Panc1 (cell line): Measurements from ENCODE around the gene TBC1D9B. TPM values are rescaled to one million over a fixed set of nuclear protein-coding genes. Genes with fewer than 3 reads are reported as not detected.
A peak's percentile ranks its signal among the peaks of the same experiment; 100 is the strongest.

Experiments used
- ATAC-seq: fragments of 200-7000 bp; cut with Tn5 transposase; 2 replicates; pipeline ENCODE4 v1.9.1; 2020; ENCODE audit warnings: mild to moderate bottlenecking, moderate library complexity
- BruUV-seq: library from RNA; stranded (reverse); fragments of 400-500 nt; replicated peaks from 2 replicates; lab custom pipeline; 2021; lab: Mats Ljungman, UMichigan
- CTCF ChIA-PET: fragments of 300-600 bp; sonication (Branson Sonifier 250); formaldehyde crosslinking; loops from one replicate; lab custom pipeline; 2022; ENCODE audit warnings: antibody characterized with exemption; lab: Charles Lee
- POLR2A ChIA-PET: fragments of 300-600 bp; sonication (Branson Sonifier 250); formaldehyde crosslinking; loops from one replicate; lab custom pipeline; 2022; ENCODE audit warnings: antibody characterized with exemption; lab: Charles Lee
- DNase-seq: peaks from one replicate; pipeline ENCODE4 v3.0.0-alpha.2; 2010; ENCODE audit warnings: low read depth, low spot score
- H3K27ac ChIP-seq: 2 replicates; pipeline ENCODE4 v1.5.1; 2011; ENCODE audit warnings: mild to moderate bottlenecking, low read length, inconsistent platforms
- H3K27me3 ChIP-seq: fragments of 200-500 bp; sonication (Bioruptor generic); 2 replicates; pipeline ENCODE4 v1.6.0; 2014; ENCODE audit warnings: low read length, inconsistent platforms; ENCODE audit not compliant: control insufficient read depth, insufficient read depth
- H3K36me3 ChIP-seq: fragments of 200-500 bp; sonication (Bioruptor generic); 2 replicates; pipeline ENCODE4 v1.5.1; 2014; ENCODE audit warnings: inconsistent platforms, mild to moderate bottlenecking, low read length, moderate library complexity; ENCODE audit not compliant: control insufficient read depth, insufficient read depth
- H3K4me1 ChIP-seq: 2 replicates; pipeline ENCODE4 v1.5.1; 2011; ENCODE audit warnings: inconsistent platforms, mild to moderate bottlenecking, low read length, moderate library complexity; ENCODE audit not compliant: control insufficient read depth, insufficient read depth
- H3K4me3 ChIP-seq, 2 experiments: 2 replicates each; pipeline ENCODE4 v1.5.1; 2011 to 2012; ENCODE audit warnings: low read depth in 2 of 2, low read length in 2 of 2, mild to moderate bottlenecking in 2 of 2, inconsistent platforms in 1 of 2, moderate library complexity in 1 of 2
- H3K9me3 ChIP-seq: fragments of 200-500 bp; sonication (Bioruptor generic); 2 replicates; pipeline ENCODE4 v1.5.1; 2014; ENCODE audit warnings: low read depth, mild to moderate bottlenecking, inconsistent platforms, low read length, moderate library complexity; ENCODE audit not compliant: control insufficient read depth, insufficient read depth
- POLR2AphosphoS5 ChIP-seq: IDR thresholded peaks from 2 replicates; pipeline ENCODE4 v1.6.1; 2012; ENCODE audit warnings: mild to moderate bottlenecking, low read depth, low read length, moderate library complexity
- REST ChIP-seq, 2 experiments: IDR thresholded peaks; 2 replicates each; pipeline ENCODE4 v1.6.1; 2011 to 2012; ENCODE audit warnings: low read depth in 2 of 2, control low read depth in 1 of 2, low read length in 1 of 2, mild to moderate bottlenecking in 1 of 2, moderate library complexity in 1 of 2; ENCODE audit not compliant: insufficient read depth in 1 of 2
- SIN3A ChIP-seq: IDR thresholded peaks from 2 replicates; pipeline ENCODE4 v1.6.1; 2012; ENCODE audit warnings: low read depth, mild to moderate bottlenecking, low read length, moderate library complexity, borderline replicate concordance; ENCODE audit not compliant: insufficient read depth
- TCF7L2 ChIP-seq: IDR thresholded peaks from 2 replicates; pipeline ENCODE4 v1.6.1; 2011; ENCODE audit warnings: mild to moderate bottlenecking, low read depth, low read length, inconsistent platforms
- in situ Hi-C: cut with HindIII; loops from 2 replicates; pipeline ENCODE4 v1.10.0; 2016; ENCODE audit warnings: low sequenced_read_pairs, low pct_unique_long_range_greater_than_20kb
- intact Hi-C: fragments of 100-400 bp; cut with micrococcal nuclease; formaldehyde crosslinking; loops from one replicate; pipeline ENCODE4 v1.10.0; 2022; ENCODE audit not compliant: unreplicated experiment
- total RNA-seq: library from RNA; stranded (reverse); gene quantifications from one replicate; pipeline ENCODE4 v1.2.1, GENCODE V29; 2021; ENCODE audit not compliant: unreplicated experiment
- TF ChIP-seq, protein P1 (sequence below): fragments of 450-650 bp; IDR thresholded peaks from 2 replicates; pipeline ENCODE4 v1.5.1; 2017; ENCODE audit warnings: mild to moderate bottlenecking

TBC1D9B gene
- total RNA-seq, 1 experiment from 2014 or later, result 131 TPM

DNA sequence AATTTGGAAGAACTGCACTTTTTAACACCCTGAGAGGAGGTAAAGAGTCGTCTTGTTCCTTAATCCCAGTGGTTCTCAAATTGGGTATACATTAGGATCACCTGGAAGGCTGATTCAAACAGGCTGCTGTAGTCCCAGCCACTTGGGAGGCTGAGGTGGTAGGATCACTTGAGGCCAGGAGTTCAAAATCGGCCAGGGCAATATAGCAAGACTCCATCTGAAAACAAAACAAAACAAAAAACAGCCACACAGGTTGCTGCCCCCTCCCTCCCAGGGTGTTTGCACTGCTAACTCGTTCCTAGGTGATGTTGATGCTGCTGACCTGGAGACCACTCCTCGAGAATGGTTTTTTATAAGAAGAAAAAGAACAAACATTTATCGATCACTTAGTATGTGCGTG, 1.5 kb upstream of the TBC1D9B start:
- BruUV-seq, result no TSS peak
- Histone ChIP-seq H3K27me3 (no peaks in the 10 kb centered on the region), H3K9me3 (no peaks in the 10 kb centered on the region), H3K36me3 (no peaks in the 10 kb centered on the region; the same call in none of the 2 replicates), H3K27ac (no peak overlapping the region), H3K4me1 (peaks cover 7% of the 10 kb centered on the region; the same call in 1 of the 2 replicates), H3K4me3 (no peak overlapping the region)
- in situ Hi-C loops (no loop called here), intact Hi-C loops (no loop called here)
- DNase-seq (no peak), ATAC-seq (no peak)
- ChIA-PET POLR2A (no interaction called here), CTCF (no interaction called here)
- TF ChIP-seq SIN3A (no peak), POLR2AphosphoS5 (no peak), REST (IDR thresholded peaks at IDR 0.05; ENCODE audit: insufficient read depth in 1 of 2, low read depth in 2 of 2, low read length in 1 of 2) (no peak), TCF7L2 (no peak)
- TF ChIP-seq, protein P1, sequence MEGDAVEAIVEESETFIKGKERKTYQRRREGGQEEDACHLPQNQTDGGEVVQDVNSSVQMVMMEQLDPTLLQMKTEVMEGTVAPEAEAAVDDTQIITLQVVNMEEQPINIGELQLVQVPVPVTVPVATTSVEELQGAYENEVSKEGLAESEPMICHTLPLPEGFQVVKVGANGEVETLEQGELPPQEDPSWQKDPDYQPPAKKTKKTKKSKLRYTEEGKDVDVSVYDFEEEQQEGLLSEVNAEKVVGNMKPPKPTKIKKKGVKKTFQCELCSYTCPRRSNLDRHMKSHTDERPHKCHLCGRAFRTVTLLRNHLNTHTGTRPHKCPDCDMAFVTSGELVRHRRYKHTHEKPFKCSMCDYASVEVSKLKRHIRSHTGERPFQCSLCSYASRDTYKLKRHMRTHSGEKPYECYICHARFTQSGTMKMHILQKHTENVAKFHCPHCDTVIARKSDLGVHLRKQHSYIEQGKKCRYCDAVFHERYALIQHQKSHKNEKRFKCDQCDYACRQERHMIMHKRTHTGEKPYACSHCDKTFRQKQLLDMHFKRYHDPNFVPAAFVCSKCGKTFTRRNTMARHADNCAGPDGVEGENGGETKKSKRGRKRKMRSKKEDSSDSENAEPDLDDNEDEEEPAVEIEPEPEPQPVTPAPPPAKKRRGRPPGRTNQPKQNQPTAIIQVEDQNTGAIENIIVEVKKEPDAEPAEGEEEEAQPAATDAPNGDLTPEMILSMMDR, result no peak

GRCh38 chr5:179908528-179908927, 831 bp upstream of the TBC1D9B start:
- DNase-seq (no peak), ATAC-seq (peak; percentile 50)
- no TSS peak for BruUV-seq
- in situ Hi-C loops, result no loop called here
- Histone ChIP-seq H3K36me3 (peaks cover 3% of the 10 kb centered on the region), H3K4me3 (no peak overlapping the region), H3K9me3 (no peaks in the 10 kb centered on the region), H3K27ac (no peak overlapping the region), H3K4me1 (peaks cover 7% of the 10 kb centered on the region; the same call in 1 of the 2 replicates), H3K27me3 (no peaks in the 10 kb centered on the region)
- ChIA-PET POLR2A (no interaction called here), CTCF (no interaction called here)
- no peak for TF ChIP-seq POLR2AphosphoS5
- TF ChIP-seq SIN3A, result no peak
- TF ChIP-seq TCF7L2, result no peak
- no peak for TF ChIP-seq REST (IDR thresholded peaks at IDR 0.05; ENCODE audit: insufficient read depth in 1 of 2, low read depth in 2 of 2, low read length in 1 of 2)
- TF ChIP-seq, protein P1, result no peak; the same call in 1 of the 2 replicates
- intact Hi-C loops, result no loop called here
